ENCODE results near the gene FOCAD. TPM values are rescaled to one million over a fixed set of nuclear protein-coding genes. Genes with fewer than 3 reads are reported as not detected.

The FOCAD gene
- total and polyA plus RNA-seq, 2 of the 8 experiments (the other 6 are each of a cell fraction or from before 2014, with no cell fraction given), result 22.0 to 38.4 TPM

DNA sequence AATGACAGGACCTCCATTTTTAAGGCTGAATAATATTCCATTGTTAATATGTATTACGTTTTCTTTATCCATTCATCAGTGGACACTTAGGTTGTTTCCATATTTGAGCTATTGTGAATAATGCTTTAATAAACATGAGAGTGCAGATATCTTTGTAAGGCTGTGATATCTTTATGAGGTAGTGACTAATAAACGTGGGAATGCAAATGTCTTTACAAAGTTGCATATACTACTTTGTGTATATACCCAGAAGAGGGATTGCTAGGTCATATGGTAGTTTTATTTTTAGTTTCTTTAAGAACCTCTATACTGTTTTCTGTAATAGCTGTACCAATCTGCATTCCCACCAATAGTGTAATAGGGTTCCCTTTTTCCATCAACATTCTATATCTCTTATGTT lies 148.7 kb downstream of the FOCAD start:
- no peaks in the 10 kb centered on the region for H3K9me3 ChIP-seq (ENCODE audit: insufficient read depth in 2 of 2, low read depth in 1 of 2, low read length in 1 of 2)
- no peak overlapping the region for H3K14ac ChIP-seq (ENCODE audit: insufficient read length)
- H4K91ac ChIP-seq (replicated peaks; ENCODE audit: insufficient read length, low read length), result no peak overlapping the region
- H3K79me2 ChIP-seq (ENCODE audit: control insufficient read depth in 1 of 2, insufficient read depth in 2 of 2, low read length in 2 of 2), result no peaks in the 10 kb centered on the region
- FAIRE-seq, result no peak
- POLR2A ChIA-PET (ENCODE audit: partially characterized antibody), result no interaction called here
- H3K23me2 ChIP-seq (ENCODE audit: low read depth, low read length), result no peaks in the 10 kb centered on the region
- H3K27me3 ChIP-seq (replicated peaks in 1 of 4; ENCODE audit: control insufficient read depth in 3 of 4, extremely low read depth in 1 of 4, insufficient read depth in 3 of 4, low read length in 3 of 4), result no peaks in the 10 kb centered on the region
- TF ChIP-seq SRF (IDR thresholded peaks at IDR 0.05; ENCODE audit: low read depth, low read length) (no peak), POLR2A (IDR thresholded peaks at IDR 0.05; ENCODE audit: control extremely low read depth in 1 of 2, low read depth in 2 of 2, low read length in 2 of 2) (no peak), SAP30 (IDR thresholded peaks at IDR 0.05; ENCODE audit: insufficient read depth, insufficient replicate concordance, low read length) (no peak)
- H3K79me1 ChIP-seq (ENCODE audit: low read depth, low read length), result no peaks in the 10 kb centered on the region
- peaks cover 0 to 3% (median 1%) of the 10 kb centered on the region in 4 experiments; a peak in 2 of 7 replicates for H3K4me1 ChIP-seq (replicated peaks in 1 of 4; ENCODE audit: control insufficient read depth in 3 of 4, insufficient read depth in 4 of 4, low read length in 3 of 4)
- H2AK5ac ChIP-seq (ENCODE audit: low read depth, low read length), result no peak overlapping the region
- WGBS, 2 experiments (ENCODE audit: extremely low coverage in 1 of 2, insufficient coverage in 1 of 2, insufficient read length in 1 of 2, insufficient replicate concordance in 2 of 2, low coverage in 1 of 2, low lambda C conversion rate in 2 of 2, missing lambda C conversion rate in 1 of 2), result 81% methylated on average over 2 of the region's 2 CpGs; no CpG with 5 or more reads in 1 of the 2 experiments
- no peak overlapping the region for H2BK12ac ChIP-seq (ENCODE audit: low read depth, low read length)
- no peak overlapping the region for H3K9ac ChIP-seq (replicated peaks in 1 of 4; ENCODE audit: extremely low read depth in 1 of 4, low read depth in 3 of 4, low read length in 3 of 4)
- DNase-seq (ENCODE audit: low read depth in 1 of 2, low spot score in 2 of 2), result no peak
- H3K56ac ChIP-seq (replicated peaks; ENCODE audit: insufficient read length, low read depth, low read length), result no peak overlapping the region
- H2BK120ac ChIP-seq (replicated peaks; ENCODE audit: low read depth, low read length), result no peak overlapping the region
- no peak overlapping the region for H3K27ac ChIP-seq (ENCODE audit: low read depth, low read length)
- H2BK15ac ChIP-seq (ENCODE audit: low read length), result no peak overlapping the region
- peaks cover 0 to 5% (median 0%) of the 10 kb centered on the region in 4 experiments; a peak in 2 of 8 replicates for H3K36me3 ChIP-seq (ENCODE audit: control insufficient read depth in 2 of 4, insufficient read depth in 4 of 4, low read length in 3 of 4)
- no peak overlapping the region for H4K5ac ChIP-seq (ENCODE audit: insufficient read length, low read depth, low read length)
- H4K20me1 ChIP-seq (replicated peaks in 1 of 2; ENCODE audit: control insufficient read depth in 1 of 2, insufficient read depth in 2 of 2, low read length in 2 of 2), result no peaks in the 10 kb centered on the region
- no peak overlapping the region for H3K4me3 ChIP-seq (ENCODE audit: extremely low read depth in 1 of 4, insufficient read depth in 2 of 4, low read depth in 3 of 4, low read length in 4 of 4)
- no peak overlapping the region for H2BK20ac ChIP-seq (ENCODE audit: low read length)
- no peak overlapping the region for H2AFZ ChIP-seq (ENCODE audit: low read length)
- no peak overlapping the region for H3K4me2 ChIP-seq (ENCODE audit: insufficient read depth in 1 of 2, low read depth in 2 of 2, low read length in 2 of 2)
- H3K4ac ChIP-seq (replicated peaks; ENCODE audit: insufficient read length, low read depth, low read length), result no peak overlapping the region
- no peak overlapping the region for H2BK5ac ChIP-seq (ENCODE audit: low read depth, low read length)
- H4K8ac ChIP-seq (ENCODE audit: extremely low read depth, insufficient read depth, low read length), result no peak overlapping the region
- H3K18ac ChIP-seq (ENCODE audit: extremely low read depth, low read length), result no peak overlapping the region
- no peak overlapping the region for H3K23ac ChIP-seq (ENCODE audit: insufficient read length)
- CTCF ChIA-PET (ENCODE audit: partially characterized antibody), result no interaction called here

Measured in H1 (cell line).